Astrocyte of the hippocampus (primary cell): ENCODE results near the gene OPHN1.

Experiments
- DNase-seq: peaks from one replicate; pipeline ENCODE4 v3.0.0; 2011; ENCODE audit warnings: low read depth, low spot score

The OPHN1 gene, protein sequence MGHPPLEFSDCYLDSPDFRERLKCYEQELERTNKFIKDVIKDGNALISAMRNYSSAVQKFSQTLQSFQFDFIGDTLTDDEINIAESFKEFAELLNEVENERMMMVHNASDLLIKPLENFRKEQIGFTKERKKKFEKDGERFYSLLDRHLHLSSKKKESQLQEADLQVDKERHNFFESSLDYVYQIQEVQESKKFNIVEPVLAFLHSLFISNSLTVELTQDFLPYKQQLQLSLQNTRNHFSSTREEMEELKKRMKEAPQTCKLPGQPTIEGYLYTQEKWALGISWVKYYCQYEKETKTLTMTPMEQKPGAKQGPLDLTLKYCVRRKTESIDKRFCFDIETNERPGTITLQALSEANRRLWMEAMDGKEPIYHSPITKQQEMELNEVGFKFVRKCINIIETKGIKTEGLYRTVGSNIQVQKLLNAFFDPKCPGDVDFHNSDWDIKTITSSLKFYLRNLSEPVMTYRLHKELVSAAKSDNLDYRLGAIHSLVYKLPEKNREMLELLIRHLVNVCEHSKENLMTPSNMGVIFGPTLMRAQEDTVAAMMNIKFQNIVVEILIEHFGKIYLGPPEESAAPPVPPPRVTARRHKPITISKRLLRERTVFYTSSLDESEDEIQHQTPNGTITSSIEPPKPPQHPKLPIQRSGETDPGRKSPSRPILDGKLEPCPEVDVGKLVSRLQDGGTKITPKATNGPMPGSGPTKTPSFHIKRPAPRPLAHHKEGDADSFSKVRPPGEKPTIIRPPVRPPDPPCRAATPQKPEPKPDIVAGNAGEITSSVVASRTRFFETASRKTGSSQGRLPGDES

DNA sequence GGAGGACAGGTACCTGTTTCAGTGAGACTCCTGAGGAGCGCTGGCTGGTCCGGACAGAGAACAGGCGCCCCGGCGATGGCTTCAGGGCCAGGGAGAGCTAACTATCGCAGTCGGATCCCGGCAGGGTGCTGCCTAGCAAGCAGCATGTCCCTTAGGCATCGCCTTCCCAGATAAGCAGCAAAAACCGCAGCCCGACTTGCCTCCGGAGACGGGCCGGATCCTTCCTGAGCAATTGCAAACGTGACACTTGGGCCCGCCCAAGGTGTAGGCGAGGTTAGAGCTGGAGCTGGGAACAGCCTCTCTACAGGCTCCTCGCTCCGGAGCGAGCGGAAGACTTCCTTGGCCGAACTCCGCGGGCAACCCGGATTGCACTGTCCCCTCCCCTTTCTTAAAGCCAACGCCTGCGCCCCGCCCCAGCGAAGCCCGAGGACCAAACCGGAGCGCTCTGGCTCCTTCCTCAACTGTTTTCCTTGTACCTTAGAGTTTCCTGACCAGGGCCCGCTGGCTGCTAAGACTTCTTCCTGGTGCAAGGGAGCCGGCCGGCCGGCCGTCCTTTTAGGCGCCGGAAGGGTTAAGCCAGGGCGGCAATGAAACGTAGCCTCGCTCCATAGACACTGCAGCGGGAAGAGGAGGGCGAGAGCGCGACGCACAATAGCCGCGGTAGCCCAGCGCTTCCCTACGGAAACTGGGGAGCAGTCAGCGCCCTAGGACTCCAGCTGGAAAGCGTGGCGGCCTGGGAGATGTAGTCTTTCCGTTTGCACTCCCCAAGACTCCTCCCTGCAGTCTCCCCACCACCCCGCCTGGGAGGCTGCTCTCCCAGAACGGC is at the start of gene OPHN1:
Gene OPHN1 (minus strand): TSS at position 341 of the 826 bp plus-strand sequence. CDS start 475 bp downstream, outside the sequence.
- peak; percentile 80 for DNase-seq

DNA sequence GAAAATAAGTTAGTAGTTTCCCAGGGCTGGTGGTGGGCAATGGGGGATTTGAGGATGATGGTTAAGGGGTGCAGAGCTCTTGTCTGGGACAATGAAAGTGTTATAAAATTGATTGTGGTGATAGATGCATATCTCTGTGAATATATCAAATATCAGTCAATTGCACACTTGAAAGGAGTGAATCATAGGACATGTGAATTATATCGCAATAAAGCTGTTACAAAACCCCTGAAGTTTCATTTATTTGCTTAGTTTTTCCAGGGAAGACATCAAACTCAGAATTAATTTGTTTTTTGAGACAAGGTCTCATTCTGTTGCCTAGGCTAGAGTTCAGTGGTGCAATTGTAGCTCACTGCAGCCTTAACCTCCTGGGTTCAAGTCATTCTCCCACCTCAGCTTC is 47.7 kb upstream of the OPHN1 start:
- DNase-seq, result no peak

DNA sequence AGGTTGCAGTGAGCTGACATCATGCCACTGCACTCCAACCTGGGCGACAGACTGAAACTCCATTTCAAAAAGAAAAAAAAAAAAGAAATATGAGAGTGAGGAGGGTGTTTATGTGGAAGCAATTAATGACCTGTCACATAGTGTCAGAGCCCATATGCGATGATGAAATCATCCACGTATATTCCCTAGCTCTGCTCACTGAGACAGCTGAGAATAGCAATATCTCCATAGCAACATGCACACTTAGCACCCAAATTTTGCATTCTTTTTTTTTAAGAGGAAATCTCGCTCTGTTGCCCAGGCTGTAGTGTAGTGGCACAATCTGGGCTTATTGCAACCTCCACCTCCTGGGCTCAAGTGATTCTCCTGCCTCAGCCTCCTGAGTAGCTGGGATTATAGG is 31.5 kb upstream of the OPHN1 start:
- DNase-seq, result no peak

DNA sequence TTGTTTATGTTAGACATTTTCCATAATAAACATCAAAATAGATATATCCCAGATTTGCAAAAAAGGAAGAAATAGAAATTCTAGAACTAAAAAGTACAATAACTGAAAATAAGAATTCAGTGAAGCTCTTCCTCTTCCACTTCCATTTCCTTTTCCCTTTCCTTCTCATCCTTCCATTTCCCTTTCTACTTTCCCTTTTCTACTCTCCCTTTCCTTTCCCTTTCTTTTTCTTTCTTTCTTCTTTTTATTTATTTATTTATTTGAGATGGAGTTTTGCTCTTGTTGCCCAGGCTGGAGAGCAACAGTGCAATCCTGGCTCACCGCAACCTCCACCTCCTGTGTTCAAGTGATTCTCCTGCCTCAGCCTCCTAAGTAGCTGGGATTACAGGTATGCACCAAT is 30.6 kb upstream of the OPHN1 start:
- DNase-seq, result no peak

DNA sequence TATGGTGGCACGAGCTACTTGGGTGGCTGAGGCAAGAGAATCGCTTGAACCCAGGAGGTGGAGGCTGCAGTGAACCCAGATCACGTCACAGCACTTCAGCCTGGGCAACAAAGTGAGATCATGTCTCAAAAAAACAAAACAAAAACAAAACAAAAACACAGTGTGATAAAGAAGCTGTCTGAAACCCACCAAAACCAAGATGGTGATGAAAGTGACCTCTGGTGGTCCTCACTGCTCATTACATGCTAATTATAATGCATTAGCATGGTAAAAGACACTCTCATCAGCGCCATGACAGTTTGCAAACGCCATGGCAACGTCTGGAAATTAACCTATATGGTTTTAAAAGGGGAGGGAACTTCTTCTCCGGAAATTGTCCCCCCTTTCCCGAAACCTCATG is 29.4 kb upstream of the OPHN1 start:
- DNase-seq, result peak; percentile 49

DNA sequence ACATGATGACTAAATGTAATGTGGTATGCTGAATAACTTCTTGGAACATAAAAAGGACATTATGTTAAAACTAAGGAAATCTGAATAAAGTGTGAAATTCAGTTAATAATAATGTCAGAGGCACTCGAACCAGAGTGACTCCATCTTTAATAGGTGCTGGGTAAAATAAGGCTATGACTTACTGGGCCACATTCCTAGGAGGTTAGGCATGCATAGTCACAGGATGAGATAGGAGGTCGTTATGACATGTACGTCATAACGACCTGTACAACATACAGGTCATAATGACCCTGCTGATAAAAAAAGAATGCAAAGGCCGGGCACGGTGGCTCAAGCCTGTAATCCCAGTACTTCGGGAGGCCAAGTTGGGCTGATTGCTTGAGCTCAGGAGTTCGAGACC is 28.9 kb upstream of the OPHN1 start:
- peak; percentile 10 for DNase-seq

DNA sequence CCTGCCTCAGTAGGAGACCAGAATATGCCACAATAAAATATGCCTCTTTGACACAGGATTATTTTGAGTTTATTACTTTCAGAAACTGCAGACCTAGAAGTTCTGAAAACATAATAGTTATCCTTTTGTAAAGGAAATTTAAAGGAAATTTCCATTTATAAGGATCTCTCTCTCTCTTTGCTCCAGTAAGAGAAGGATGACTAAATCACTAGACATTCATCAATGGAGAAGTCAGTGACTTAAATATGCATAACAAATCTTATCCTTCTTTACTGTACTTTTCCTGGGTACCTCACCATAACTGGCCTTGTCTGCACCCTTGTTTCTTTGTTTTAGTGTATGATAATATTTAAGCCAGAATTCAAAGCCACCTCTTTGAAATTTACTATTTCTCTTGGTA is 28.3 kb upstream of the OPHN1 start:
- DNase-seq, result no peak

DNA sequence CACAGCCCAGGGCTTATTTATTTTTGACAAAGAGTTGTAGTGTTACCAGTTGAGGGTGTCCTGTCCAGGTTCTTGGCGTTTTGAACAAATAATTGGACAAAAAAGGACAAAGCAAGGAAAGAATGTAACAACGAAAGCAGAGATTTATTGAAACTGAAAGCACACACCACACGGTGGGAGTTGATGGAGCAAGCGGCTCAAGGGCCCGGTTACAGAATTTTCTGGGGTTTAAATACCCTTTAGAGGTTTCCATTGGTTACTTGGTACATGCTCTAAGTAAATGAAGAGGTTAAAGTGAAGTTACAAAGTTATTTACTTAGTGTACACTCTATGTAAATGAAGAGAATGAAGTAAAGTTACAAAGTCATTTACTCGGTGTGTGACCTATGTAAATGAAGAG is 27.8 kb upstream of the OPHN1 start:
- no peak for DNase-seq

DNA sequence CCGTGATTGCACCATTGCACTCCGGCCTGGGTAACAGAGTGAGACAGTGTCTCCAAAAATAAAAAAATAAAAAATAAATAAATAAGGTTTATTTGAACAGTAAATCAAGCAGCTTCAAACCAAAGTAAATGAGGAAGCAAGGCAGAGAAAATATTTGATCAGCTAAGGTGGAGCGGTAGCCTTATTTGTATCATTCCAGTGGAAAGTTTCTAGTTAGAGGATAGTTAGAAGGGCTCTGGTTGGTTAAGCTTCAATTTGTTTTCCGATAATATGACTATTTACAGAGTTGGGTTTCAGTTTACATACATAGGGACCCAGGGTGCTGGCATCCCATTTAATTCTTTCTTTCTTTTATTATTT is 21.8 kb upstream of the OPHN1 start:
- DNase-seq, result no peak

DNA sequence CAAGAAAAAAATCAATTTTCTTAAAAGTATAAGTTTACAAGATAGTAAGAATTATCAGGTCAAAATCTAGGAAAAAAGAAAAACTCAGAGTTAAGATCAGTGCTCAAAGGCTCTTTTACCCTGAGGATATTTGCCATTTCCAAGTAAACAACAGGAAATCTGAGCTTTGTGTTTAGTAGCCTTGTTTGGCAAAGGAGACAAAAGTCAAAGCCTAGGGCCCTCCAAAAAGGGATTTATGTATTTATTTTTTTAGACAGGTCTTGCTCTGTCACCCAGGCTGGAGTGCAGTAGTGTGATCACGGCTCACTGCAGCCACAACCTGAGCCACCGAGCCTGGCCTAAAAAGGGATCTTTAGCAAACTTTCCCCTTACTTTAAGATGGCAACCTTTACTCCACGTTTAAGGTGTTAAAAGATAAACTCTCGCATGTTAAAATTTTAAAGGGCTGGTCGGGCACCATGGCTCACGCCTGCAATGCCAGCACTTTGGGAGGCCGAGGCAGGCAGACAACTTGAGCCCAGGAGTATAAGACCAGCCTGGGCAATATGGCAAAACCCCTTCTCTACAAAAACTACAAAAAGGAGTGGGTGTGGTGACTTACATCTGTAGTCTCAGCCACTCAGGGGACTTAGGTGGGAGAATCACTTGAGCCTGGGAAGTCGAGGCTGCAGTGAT is 21.3 kb upstream of the OPHN1 start:
- DNase-seq, result no peak

DNA sequence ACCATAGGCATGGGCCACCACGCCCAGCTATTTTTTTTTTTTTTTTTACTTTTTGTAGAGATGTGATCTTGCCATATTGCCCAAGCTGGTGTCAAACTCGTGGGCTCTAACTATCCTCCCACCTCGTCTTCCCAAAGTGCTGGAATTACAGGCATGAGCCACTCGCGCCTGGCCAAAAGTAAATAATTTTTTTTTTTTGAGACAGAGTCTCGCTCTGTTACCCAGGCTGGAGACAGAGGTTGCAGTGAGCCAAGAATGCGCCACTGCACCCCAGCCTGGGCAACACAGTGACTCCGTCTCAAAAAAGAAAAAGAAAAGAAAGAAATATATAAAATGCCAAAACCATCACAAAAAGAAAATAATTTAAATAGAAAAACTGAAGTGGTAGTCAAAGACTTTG is 18.4 kb upstream of the OPHN1 start:
- no peak for DNase-seq

DNA sequence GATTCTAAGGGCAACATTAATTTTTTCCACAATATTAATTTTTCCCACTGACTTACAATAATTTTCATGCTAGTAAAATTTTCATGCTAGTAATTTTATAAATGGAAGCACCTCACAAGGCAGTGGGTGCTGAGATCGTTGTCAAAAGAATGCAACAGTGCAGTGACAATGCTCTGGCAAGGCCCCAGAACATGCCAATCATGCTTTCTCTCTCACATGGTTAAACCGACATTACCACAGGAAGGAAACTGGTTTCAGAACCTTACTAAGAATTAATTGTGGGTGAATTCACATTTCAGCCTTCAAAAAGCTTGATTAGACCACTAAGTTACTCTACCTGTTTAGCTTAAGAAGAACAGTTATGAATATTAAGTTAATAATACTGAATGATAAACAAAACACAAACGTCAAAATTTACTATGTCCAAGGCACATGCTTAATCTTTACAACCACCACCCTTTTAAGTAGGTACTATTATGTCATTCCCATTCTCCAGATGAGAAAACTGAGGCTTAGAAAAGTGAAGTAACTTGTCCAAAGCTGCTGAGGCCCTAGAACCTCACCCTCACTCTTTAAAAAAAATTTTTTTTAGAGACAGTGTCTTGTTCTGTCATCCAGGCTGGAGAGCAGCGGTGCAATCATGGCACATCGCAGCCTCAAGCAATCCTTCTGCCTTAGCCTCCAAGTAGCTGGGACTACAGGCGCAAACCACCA is 10.0 kb upstream of the OPHN1 start:
- DNase-seq, result peak; percentile 81

DNA sequence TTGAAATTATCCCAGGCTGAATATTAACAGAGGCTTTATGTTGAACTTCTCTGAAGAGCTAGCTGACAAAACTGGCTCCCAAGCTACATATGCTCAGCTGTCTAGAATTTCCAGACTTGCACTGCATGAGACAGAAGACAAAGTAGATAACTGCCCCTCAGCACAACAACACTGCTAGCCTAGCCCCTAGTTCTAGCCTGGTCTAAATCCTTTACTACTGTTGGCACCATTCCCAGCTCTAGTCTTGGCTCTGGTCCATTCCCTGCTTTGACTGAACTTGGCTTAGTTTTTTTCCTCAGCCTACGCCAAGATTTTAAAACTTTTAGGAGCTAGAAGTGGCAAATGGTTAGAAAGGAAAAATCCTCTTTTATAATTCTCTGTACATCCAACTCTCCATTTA is 7.6 kb upstream of the OPHN1 start:
- peak; percentile 84 for DNase-seq

DNA sequence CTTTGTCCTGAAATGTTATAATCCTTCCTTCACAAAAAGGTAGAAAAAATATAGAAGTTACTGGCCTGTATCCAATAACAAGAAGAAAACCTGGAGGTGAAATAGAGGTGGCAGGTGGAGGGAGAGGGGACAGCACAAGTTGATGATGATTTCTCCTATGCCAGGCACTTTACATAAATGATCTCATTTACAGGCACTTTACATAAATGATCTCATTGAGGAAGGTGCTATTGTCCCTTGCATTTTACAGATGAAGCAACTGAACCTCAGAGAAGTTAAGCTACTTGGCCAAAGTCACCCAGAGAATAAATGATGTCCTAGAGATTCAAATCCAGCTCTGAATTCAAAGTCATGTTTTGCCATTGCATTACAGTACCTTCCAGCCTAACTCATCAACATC is 7.1 kb upstream of the OPHN1 start:
- DNase-seq, result no peak

DNA sequence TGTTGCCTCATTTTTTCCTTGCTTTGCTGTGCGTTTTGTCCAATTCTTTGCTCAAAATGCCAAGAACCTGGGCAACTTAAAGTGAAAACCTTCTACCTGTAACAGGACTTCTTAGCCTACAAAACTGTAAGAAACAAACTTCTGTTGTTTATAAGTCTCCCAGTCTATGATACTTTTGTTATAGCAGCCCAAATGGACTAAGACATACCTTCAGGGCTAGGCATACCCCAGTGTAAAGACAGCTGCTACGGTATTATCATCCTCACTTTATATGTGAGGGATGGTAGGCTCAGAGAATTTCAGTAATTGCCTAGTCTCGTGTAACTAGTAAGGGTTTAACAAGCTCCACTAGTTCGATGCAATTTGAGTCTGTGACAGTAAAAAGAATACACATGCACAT is 6.0 kb upstream of the OPHN1 start:
- no peak for DNase-seq

DNA sequence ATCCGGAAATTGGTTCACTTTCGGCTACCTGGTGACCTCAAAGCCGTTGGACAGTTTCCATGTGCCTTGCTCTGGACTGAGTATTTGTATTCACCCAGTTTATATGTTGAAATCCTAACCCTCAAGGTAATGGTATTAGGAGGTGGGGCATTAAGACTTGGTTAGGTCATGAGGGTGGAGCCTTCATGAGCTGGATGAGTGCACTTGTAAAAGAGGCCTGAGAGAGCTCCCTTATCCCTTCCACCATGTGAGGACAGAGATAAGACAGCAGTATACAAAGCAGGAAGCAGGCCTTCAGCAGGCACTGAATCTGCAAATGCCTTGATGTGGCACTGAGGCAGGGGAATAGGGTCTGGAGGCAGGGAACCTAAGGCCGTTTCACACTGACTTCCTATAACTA is 5.3 kb upstream of the OPHN1 start:
- no peak for DNase-seq

DNA sequence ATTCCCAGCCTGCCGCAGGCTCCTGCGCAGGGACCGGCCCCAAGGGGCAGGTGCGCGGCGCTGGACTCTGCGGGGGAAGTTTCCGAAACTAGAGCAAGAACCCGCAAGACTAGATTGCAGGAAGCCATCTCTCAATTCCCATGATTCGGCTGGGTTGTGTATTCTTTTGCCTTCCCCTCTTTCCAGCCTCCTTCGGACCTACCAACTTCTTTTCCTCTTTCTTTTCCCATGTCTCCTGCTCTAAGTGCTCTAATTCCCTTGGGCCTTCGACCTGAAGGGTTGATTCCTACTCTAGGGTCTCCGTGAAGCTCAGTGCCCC is 645 bp upstream of the OPHN1 start:
- DNase-seq, result no peak

DNA sequence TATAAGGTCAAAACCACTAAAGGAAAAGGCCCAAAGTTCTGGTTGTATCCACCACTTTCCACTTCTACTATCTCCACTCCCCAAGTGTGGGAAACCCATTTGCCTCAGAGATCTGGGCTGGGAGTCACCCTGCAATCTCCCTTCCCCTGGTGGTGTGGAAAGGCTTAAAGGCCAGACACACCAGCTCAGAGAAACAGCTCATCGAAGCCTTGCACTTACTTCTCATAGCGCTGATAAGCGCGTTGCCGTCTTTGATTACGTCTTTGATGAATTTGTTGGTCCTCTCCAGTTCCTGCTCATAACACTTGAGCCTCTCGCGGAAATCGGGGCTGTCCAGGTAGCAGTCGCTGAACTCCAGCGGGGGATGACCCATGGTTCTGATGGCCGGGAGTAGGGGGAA is 647 bp downstream of the OPHN1 start:
- peak; percentile 29 for DNase-seq

DNA sequence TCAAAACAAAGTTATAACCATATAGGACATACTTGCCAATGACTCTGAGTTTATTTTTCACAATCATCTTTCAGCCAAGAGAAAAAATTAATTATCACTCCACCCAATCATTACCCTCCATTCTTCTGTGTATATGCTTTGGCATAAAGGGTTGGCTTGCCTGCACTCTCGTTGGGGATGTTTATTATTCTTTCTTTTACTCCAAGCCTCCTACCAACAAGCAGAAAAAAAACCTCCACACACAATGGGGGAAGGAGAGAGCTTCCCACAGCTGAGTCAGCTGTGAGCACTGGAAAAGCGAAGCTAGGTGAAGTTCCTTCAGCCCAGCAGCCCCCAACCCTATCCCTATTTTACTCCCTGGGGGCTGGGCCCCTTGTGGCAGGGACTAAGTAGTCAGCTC is 1.5 kb downstream of the OPHN1 start:
- peak; percentile 18 for DNase-seq

DNA sequence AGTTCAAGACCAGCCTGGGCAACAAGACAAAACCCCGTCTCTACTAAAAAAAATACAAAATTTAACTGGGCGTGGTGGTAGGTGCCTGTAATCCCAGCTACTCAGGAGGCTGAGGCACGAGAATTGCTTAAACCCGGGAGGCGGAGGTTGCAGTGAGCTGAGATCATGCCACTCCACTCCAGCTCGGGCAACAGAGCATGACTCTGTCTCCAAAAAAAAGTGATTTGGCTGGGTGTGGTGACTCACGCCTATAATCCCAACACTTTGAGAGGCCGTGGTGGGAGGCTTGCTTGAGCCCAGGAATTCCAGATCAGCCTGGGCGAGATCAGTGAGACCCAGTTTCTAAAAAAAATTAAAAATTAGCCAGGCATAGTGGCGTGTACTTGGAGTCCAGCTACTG is 4.1 kb downstream of the OPHN1 start:
- DNase-seq, result peak; percentile 23

DNA sequence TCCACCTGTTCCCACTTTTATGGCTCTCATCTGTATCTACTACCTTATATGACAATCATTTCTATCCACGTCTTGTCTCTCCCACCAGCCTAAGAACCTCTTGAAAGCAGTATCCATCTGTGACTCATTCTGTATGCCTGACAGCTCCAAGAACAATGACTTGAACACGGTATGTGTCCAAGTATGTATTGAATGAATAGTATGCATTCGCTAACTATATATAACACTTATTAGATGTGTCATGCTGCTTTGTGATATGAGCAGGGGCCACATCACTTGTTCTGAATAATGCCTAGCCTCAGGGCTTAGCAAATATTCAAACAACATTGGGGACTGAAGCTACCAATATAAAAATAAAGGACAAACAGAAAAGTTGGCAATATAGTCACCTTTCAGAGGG is 4.9 kb downstream of the OPHN1 start:
- peak; percentile 33 for DNase-seq
